HTERT RPE-1 (cell line): Measurements from ENCODE around the gene SCYGR3.
"Not testable (repeated sequence)": the region's sequence is repeated elsewhere in the genome, so short reads cannot be mapped to it uniquely, and the experiment has no call there.

Experiments used
- in situ Hi-C: fragments of 300-500 bp; cut with MboI; formaldehyde crosslinking; loops from 4 replicates; pipeline ENCODE4 v1.14.3; 2020; ENCODE audit warnings: low sequenced_read_pairs

Gene SCYGR3

GRCh38 chr2:227614246-227614645, 394 bp downstream of the SCYGR3 start:
- in situ Hi-C loops, result no loop called here

- in situ Hi-C loops, result no loop called here
Measured at GRCh38 chr2:227613272-227613660, 1.4 kb downstream of the SCYGR3 start.

GRCh38 chr2:227612546-227613271, 1.9 kb downstream of the SCYGR3 start:
- in situ Hi-C loops, result no loop called here

GRCh38 chr2:227610123-227610522, 4.5 kb downstream of the SCYGR3 start:
- in situ Hi-C loops, result no loop called here

- in situ Hi-C loops, result no loop called here
Measured at GRCh38 chr2:227608561-227609338, 5.9 kb downstream of the SCYGR3 start.

- in situ Hi-C loops, result no loop called here
Measured at GRCh38 chr2:227607941-227608340, 6.7 kb downstream of the SCYGR3 start.

- in situ Hi-C loops, result no loop called here
Measured at GRCh38 chr2:227606476-227606875, 8.2 kb downstream of the SCYGR3 start.

- in situ Hi-C loops, result no loop called here
Measured at GRCh38 chr2:227602358-227602757, 12.3 kb downstream of the SCYGR3 start.

GRCh38 chr2:227598835-227599503, 15.7 kb downstream of the SCYGR3 start, which contains the start of gene SCYGR2:
Gene SCYGR2 (plus strand): TSS chr2:227598893. CDS start chr2:227598893, 0 bp downstream.
- in situ Hi-C loops, result not testable (repeated sequence)

- in situ Hi-C loops, result no loop called here
Measured at GRCh38 chr2:227597998-227598397, 16.6 kb downstream of the SCYGR3 start.

- in situ Hi-C loops, result no loop called here
Measured at GRCh38 chr2:227597036-227597435, 17.6 kb downstream of the SCYGR3 start.

- in situ Hi-C loops, result no loop called here
Measured at GRCh38 chr2:227595797-227596196, 18.8 kb downstream of the SCYGR3 start.

GRCh38 chr2:227592694-227593387, 21.8 kb downstream of the SCYGR3 start:
- in situ Hi-C loops, result no loop called here

GRCh38 chr2:227582369-227582768, 32.3 kb downstream of the SCYGR3 start:
- in situ Hi-C loops, result no loop called here

- in situ Hi-C loops, result no loop called here
Measured at GRCh38 chr2:227579791-227580190, 34.8 kb downstream of the SCYGR3 start.

GRCh38 chr2:227578642-227579041, 36.0 kb downstream of the SCYGR3 start:
- in situ Hi-C loops, result no loop called here

- in situ Hi-C loops, result no loop called here
Measured at GRCh38 chr2:227577555-227577954, 37.1 kb downstream of the SCYGR3 start.

- in situ Hi-C loops, result no loop called here
Measured at GRCh38 chr2:227576812-227577211, 37.8 kb downstream of the SCYGR3 start.

- in situ Hi-C loops, result no loop called here
Measured at GRCh38 chr2:227576110-227576509, 38.5 kb downstream of the SCYGR3 start.

- in situ Hi-C loops, result no loop called here
Measured at GRCh38 chr2:227570615-227571014, 44.0 kb downstream of the SCYGR3 start.

- in situ Hi-C loops, result no loop called here
Measured at GRCh38 chr2:227568852-227569169, 45.8 kb downstream of the SCYGR3 start.
